Measurements from ENCODE around the gene CATSPERZ.

Gene CATSPERZ

DNA sequence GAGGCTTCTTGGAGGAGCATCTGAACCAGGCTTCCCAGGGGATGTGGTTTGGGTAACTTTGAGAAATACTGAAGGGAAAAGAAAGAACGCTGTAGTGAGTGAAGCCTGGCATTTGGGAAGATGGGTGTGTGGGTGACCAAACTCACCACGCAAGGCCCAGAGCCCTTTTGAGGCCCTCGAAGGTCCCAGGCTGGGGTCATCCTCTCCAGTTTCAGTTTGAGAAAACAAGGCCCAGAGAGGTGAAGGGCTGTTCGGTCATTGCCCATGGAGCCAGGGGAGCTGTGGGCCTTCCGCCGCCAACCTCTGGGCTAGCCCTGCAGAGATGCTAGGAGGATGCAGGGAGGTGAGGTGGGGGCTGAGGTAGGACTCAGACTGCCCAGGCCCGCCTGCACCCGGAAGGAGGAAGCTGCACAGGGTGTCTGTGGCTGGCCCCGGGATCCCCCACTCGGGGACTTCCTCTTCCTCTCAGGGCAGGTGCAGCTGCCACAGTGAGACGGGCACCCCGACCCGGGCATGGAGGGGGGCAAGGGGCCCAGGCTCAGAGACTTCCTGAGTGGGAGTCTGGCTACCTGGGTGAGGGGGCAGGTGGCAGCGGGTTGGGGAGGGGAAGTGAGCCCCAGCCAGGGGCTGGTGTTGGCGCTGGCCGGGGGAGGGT, 39.7 kb downstream of the CATSPERZ start, which contains the start of gene CCDC88B:
TSS of gene CCDC88B (plus strand) at position 451 of the 655 bp plus-strand sequence. CDS start at position 514, 63 bp downstream.
- DNase-seq (ENCODE audit: low read depth in 4 of 4, low spot score in 1 of 4) = peak in 3 of 4 experiments; percentile 64 to 77 (median 67)

DNA sequence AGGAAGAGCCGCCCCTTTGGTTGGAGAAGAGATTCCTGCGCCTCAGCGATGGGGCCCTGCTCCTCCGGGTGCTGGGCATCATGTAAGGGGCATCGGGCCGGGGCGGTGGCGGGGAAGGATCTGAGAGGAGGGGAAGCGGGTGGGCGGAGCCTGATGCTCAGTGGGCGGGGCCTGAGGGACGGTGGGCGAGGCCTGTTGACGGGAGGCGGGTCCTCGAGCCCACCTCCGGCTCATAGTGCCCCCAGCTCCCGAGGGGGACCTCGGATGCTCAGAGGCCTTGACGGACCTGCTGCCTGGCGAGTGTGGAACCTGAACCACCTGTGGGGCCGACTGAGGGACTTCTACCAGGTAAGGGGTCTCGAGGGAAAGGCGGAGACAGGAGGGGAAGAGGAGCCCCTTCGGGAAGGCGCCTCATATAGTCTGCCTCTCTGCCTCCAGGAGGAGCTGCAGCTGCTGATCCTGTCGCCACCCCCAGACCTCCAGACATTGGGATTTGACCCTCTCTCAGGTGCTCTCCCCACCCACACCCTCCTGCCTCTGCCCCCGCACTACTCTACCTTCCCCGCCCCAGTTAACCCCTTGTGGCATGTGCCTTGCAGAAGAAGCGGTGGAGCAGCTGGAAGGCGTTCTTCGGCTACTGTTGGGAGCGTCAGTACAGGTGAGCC, 40.6 kb downstream of the CATSPERZ start:
- DNase-seq (ENCODE audit: low read depth in 4 of 4, low spot score in 1 of 4) = peak in 3 of 4 experiments; percentile 70 to 76 (median 72)

DNA sequence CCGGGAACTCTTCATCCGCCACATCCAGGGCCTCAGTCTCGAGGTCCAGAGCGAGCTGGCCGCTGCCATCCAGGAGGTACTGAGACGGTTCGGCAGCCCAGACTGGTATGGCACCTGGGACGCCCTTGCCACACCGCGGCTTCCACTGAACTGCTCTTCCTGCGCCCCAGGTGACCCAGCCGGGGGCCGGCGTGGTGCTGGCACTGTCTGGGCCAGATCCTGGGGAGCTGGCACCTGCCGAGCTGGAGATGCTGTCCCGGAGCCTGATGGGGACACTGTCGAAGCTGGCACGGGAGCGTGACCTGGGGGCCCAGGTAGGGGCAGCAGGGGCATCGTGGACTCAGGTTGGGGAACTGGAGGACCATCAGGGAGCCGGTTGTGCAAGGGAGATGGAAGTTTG, 41.3 kb downstream of the CATSPERZ start:
- DNase-seq (ENCODE audit: low read depth in 4 of 4, low spot score in 1 of 4) = no peak

DNA sequence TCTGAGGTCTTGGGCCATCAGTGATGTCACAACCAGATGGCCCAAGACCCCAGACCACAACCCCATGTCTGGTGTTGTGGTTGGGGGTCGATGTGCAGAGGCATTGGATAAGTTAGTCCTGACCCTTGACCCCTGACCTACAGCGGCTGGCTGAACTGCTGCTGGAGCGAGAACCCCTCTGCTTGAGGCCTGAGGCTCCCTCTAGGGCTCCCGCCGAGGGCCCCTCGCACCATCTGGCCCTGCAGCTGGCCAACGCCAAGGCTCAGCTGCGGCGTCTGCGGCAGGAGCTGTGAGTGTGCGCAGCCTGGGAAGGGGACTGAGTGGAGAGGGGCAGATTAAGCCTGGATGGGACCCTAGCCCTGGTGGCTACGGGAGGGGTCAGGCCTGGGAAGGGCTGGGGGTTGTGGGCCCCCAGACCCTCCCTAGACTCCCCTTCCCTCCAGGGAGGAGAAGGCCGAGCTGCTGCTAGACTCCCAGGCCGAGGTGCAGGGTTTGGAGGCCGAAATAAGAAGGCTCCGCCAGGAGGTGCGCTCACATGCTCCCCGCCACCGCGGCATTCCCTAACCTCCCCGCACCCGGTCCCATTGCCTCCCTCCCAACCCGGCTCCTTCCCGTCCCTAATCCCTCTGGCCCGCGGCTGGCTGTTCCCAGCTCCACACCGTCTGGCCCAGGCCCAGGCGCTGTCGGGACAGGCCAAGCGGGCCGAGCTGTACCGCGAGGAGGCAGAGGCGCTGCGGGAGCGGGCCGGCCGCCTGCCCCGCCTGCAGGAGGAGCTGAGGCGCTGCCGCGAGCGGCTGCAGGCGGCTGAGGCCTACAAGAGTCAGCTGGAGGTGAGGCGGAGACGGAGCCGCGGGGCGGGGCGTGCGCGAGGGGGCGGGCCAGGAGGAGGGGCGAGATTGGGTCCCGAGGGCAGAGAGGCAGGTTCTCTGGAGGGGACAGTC, 42.0 kb downstream of the CATSPERZ start:
- DNase-seq (ENCODE audit: low read depth in 4 of 4, low spot score in 1 of 4) = peak; percentile 62 to 94 (median 86)

DNA sequence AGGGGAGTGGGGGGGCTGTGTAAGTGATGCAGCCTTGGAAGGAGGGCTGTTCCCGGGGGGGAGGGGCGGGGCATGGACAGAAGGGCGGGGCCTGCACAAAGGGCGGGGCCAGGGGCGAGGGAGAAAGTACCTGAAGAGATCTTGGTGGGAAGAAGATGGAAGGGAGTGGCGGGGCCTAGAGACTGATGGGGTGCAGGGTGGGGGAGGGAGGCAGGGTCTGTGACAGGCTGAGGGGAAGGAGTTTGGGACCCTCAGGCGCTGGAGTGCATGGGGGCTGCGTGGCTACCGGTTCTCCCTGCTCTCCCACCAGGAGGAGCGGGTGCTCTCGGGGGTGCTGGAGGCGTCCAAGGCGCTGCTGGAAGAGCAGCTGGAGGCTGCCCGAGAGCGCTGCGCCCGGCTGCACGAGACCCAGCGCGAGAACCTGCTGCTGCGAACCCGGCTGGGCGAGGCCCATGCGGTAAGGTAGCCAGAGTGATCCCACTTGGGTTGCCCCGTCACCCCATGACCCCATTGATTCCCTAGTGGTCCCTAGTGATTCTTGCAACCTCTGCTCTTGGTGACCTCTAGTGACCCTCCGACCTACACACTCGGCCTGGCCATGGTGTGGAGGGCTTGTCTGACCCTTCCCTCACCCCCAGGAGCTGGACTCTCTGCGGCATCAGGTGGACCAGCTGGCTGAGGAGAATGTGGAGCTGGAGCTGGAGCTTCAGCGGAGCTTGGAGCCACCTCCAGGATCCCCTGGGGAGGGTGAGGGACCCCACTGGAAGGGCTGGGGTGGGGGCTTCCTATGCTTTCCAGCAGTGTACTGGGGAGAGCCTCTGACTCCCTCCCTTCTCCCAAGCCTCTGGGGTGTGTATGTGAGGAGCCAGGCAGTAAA, 42.9 kb downstream of the CATSPERZ start:
- no peak for DNase-seq (ENCODE audit: low read depth in 4 of 4, low spot score in 1 of 4)

DNA sequence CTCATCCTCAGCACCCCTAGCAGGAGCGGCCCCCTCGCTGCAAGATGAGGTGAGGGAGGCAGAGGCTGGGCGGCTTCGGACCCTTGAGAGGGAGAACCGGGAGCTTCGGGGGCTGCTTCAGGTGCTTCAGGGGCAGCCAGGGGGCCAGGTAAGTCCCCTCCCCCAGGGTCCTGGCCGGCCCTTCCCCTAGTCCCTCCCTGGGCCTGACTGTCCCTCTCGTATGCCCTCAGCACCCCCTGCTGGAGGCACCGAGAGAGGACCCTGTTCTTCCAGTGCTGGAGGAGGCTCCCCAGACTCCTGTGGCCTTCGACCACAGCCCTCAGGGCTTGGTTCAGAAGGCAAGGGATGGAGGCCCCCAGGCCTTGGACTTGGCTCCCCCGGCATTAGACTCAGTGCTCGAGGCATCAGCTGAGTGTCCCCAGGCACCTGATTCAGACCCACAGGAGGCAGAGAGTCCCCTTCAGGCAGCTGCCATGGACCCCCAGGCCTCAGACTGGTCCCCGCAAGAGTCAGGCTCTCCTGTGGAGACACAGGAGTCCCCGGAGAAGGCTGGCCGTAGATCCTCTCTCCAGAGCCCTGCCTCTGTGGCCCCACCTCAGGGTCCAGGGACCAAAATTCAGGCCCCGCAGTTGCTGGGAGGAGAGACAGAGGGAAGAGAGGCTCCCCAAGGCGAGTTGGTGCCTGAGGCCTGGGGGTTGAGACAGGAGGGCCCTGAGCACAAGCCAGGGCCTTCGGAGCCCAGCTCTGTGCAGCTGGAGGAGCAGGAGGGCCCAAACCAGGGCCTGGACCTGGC, 43.8 kb downstream of the CATSPERZ start:
- no peak for DNase-seq (ENCODE audit: low read depth in 4 of 4, low spot score in 1 of 4)

DNA sequence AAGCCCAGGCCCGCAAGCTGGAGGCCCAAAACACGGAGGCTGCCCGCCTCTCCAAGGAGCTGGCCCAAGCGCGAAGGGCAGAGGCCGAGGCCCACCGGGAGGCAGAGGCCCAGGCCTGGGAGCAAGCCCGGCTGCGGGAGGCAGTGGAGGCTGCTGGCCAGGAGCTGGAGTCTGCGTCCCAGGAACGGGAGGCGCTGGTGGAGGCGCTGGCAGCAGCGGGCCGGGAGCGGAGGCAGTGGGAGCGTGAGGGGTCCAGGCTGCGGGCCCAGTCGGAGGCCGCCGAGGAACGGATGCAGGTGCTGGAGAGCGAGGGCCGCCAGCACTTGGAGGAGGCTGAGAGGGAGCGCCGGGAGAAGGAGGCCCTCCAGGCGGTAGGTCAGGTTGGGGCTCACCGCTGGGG, 44.6 kb downstream of the CATSPERZ start:
- no peak for DNase-seq (ENCODE audit: low read depth in 4 of 4, low spot score in 1 of 4)

DNA sequence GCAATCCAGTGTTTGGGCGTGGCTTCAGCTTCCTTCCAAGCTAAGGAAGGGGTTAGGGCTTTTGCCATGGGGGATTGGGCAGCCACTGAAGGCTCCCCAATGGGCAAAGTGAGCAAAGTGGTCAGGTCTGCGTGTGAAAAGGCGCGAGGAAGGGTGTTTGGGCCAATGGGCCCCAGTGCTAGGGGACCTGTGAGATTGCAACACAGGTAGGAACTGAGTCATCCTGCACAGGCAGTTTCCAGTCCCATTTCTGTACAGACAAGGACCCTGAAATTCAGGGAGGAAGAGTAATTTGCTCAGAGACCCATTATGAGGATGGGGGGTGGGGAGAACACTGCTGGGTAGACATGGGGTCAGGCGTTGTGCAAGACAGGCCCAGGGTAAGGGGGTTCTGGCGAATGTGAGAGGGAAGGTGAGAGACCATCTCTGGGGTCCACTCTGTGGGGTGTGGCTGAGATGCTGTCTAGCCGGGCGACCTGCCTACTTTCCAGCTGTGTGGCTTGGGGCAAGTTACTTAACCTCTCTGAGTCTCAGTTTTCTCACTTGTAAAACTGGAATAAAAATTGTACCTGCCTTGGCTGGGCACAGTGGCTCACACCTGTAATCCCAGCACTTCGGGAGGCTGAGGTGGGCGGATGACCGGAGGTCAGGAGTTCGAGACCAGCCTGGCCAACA, 47.2 kb downstream of the CATSPERZ start:
- DNase-seq (ENCODE audit: low read depth in 4 of 4, low spot score in 1 of 4) = no peak

DNA sequence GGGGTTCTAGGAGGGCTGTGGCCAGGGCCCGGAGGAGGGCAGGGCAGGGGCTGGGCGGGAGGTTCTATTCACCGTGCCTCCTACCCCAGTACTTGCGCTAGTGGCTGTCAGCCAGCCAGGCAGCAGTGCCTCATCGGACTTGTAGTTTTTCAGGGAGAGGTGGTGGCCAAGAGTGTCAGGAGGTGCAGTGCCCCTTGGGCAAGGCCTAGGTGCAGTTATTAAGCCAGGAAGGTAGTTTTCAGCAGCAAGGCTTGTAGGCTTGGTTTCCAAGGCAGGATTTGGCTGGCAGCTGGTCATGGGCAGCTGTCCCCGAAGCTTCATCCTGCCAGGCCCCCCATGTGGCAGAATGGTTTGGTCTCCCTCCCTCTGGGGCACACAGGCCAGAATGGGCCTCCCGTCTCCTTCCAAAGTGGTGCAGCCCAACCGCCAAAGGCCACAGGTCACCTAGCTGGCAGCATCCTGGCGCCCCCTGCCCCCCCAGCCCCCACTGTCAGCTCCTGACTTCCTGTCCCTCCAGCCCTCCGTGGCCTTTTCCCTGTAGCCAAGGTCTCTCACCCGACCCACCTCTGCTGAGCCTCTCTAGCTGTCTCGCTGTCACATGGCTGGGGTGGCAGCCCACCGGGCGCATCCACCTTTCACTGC, 48.3 kb downstream of the CATSPERZ start:
- no peak for DNase-seq (ENCODE audit: low read depth in 4 of 4, low spot score in 1 of 4)

DNA sequence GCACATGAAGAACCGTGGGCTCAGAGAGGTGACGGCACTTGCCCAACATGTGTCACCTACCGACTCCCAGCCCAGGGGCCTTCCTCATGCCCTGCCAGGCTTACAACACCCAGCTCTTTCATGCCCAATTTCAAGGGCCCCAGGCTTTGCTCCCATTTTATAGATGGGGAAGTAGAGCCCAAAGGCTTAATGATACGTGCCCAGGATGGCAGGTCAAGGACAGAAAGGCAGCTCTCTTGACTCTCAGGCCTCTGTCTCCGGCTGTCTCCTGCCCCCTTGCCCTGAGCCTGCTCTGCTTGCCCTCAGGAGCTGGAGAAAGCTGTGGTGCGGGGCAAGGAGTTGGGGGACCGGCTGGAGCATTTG, 48.8 kb downstream of the CATSPERZ start:
- no peak for DNase-seq (ENCODE audit: low read depth in 4 of 4, low spot score in 1 of 4)

DNA sequence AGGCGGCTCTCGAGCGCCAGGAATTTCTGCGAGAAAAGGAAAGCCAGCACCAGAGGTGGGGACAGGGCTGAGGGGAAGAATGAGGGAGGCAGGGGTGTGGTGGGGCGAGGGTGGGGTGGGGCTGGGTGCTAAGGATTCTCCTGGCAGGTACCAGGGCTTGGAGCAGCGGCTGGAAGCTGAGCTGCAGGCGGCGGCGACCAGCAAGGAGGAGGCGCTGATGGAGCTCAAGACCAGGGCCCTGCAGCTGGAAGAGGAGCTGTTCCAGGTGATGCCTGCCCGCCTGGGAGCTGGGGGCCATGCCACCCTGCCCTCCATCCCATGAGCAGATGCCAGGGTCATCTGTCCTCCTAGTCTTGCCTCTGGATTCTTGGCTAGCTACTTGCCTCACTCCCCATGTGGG, 49.2 kb downstream of the CATSPERZ start:
- no peak for DNase-seq (ENCODE audit: low read depth in 4 of 4, low spot score in 1 of 4)

DNA sequence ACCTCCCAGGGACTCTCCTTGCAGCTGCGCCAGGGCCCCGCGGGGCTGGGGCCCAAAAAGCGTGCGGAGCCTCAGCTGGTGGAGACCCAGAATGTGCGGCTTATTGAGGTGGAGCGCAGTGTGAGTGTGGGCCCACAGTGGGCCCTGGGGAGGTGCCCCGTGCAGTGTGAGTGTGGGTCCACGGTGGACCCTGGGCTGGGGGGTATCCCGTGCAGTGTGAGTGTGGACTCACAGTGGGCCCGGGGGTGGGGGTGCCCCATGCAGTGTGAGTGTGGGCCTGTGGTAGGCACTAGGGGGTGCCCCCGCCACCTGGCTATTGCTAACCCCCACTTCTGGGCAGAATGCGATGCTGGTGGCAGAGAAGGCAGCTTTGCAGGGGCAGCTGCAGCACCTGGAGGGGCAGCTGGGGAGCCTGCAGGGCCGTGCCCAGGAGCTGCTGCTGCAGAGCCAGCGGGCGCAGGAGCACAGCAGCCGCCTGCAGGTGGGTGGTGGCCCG, 51.0 kb downstream of the CATSPERZ start:
- no peak for DNase-seq (ENCODE audit: low read depth in 4 of 4, low spot score in 1 of 4)

DNA sequence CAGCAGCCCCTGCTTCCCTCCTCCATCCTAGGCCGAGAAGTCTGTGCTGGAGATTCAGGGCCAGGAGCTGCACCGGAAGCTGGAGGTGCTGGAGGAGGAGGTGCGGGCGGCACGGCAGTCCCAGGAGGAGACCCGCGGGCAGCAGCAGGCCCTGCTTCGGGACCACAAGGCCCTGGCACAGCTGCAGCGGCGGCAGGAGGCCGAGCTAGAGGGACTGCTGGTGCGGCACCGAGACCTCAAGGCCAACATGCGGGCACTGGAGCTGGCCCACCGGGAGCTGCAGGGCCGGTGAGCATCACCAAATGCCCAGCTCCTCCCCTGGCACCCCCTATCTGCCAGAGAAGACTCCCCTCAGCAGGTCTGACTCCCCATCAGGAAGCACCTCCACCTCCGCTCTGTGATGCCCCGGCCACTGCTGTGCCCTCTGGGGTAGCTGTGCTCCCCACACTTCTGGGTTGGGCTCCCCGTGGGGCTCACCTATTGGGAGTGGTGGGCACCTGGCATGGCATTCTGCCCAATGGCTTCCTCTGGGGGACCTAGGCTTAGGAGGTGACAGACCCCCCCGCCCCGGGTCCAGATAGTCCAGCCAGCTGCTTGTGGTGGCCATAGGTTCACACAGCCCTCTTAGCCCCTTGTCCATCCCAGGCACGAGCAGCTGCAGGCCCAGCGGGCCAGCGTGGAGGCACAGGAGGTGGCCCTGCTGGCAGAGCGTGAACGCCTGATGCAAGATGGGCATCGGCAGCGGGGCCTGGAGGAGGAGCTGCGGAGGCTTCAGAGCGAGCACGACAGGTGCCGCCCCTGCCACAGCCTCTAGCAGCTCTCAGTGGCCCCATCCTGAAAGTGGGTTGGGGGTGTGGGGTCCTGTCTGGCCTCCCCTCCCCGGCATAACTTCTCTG, 52.2 kb downstream of the CATSPERZ start:
- DNase-seq (ENCODE audit: low read depth in 4 of 4, low spot score in 1 of 4) = no peak

DNA sequence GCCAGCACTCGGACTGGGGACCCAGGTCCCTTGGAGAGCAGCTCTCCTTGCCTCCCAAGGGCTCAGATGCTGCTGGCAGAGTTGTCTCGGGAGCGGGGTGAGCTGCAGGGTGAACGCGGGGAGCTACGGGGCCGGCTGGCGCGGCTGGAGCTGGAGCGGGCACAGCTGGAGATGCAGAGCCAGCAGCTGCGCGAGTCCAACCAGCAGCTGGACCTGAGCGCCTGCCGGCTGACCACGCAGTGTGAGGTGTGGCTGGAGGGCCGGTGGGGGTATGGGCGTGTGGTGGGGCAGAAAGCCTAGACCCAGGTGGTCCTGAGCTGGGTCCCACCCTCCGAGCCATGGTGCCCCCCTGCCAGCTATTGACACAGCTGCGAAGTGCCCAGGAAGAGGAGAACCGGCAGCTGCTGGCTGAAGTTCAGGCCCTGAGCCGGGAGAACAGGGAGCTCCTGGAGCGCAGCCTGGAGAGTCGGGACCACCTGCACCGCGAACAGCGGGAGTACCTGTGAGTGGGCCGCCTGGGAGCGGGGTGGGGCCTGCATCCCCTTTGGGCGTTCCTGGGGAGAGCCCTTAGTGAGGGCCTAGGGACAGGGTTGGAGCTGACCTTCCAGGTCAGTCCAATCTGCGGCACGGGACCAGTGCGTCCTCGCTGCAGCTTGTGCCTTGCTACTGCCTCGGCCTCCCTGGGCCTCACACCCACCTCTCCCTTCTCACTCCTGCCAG, 53.0 kb downstream of the CATSPERZ start:
- DNase-seq (ENCODE audit: low read depth in 4 of 4, low spot score in 1 of 4) = no peak

DNA sequence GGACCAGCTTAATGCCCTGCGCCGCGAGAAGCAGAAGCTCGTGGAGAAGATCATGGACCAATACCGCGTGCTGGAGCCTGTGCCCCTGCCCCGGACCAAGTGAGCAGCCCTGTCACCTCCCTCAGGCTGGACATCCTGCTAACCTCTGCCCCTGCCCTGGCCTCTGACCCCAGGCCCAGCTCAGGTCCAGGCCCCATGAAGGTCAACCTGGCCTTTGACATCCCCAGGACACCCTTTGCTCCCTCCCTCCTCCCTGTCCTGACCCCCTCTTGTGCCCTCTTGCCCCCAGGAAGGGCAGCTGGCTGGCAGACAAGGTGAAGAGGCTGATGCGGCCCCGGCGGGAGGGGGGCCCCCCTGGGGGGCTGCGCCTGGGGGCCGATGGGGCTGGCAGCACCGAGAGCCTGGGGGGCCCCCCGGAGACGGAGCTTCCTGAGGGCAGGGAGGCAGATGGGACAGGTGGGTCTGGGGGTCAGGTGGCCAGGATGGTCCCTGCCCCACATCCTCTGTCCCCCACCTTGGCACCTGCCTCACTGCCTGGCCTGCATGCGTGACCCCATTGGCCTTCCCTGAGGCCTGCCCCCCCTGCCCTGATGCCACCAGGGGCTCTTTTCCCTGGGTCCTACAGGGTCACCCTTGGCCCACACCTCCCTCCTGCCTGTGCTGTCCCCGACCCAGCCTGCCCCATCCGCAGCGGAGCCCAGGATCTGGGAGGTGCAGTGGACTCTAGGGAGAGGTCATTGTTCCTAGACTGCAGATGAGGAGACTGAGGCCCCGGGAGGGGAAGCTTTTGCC, 53.8 kb downstream of the CATSPERZ start:
- DNase-seq (ENCODE audit: low read depth in 4 of 4, low spot score in 1 of 4) = no peak
